ENCODE results near the gene RUFY1. TPM values are rescaled to one million over a fixed set of nuclear protein-coding genes. Genes with fewer than 3 reads are reported as not detected.
"Not testable (repeated sequence)": the region's sequence is repeated elsewhere in the genome, so short reads cannot be mapped to it uniquely, and the experiment has no call there.

The RUFY1 gene
- total RNA-seq, 1 experiment from 2014 or later: 63.9 TPM

DNA sequence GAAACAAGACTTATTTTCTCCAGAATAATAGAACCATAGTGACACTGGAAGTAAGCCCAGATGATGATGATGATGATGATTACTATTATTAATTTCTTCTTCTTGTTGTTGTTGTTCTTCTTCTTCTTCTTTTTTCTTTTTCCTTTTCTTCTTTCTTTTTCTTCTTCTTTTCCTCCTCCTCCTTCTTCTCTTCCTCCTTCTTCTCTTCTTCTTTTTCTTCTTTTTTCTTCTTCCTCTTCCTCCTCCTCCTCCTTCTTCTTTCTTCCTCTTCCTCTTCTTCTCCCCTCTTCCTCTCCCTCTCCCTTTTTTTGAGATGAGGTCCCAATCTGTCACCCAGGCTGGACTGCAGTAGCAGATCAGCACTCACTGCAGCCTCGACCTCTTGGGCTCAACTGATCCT is 40.5 kb upstream of the RUFY1 start:
- BruUV-seq (replicated peaks): no TSS peak
- H3K27me3 ChIP-seq (ENCODE audit: insufficient read depth, low read depth): peaks cover 54% of the 10 kb centered on the region
- CTCF ChIA-PET: no interaction called here

DNA sequence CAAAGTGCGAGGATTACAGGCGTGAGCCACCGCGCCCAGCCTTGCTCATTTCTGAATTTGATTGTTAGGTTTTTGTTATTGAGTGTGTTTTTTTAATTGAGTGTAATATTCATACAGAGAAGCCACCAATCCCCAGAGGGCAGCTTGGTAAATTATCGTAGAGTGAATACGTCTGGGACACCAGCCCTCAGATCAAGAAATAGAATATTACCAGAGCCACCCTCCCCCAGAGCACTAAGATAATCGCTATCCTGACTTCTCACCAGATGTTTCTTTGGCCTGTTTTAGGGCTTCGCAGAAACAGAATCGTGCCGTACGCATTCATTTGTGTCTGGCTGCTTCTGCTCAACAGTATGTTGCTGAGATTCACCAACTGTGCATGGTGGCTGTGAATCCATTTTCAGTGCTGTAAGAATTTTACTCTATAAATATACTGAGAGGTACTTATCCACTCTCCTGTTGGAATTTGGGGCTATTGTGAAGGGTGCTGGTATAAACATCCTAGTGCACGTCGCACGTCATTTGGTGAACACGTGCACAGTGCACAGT is 37.8 kb upstream of the RUFY1 start:
- Histone ChIP-seq H3K36me3 (ENCODE audit: low read depth) (no peaks in the 10 kb centered on the region), H3K27me3 (ENCODE audit: insufficient read depth, low read depth) (peaks cover 50% of the 10 kb centered on the region), H3K9me2 (ENCODE audit: insufficient read depth) (no peaks in the 10 kb centered on the region), H3F3A (ENCODE audit: insufficient read depth, low read depth) (no peaks in the 10 kb centered on the region), H3K27ac (no peak overlapping the region), H3K79me2 (ENCODE audit: low read depth) (no peaks in the 10 kb centered on the region), H3K9me3 (ENCODE audit: insufficient read depth, low read depth) (no peaks in the 10 kb centered on the region), H3K4me2 (no peak overlapping the region), H2AFZ (no peak overlapping the region), H4K20me1 (ENCODE audit: insufficient read depth) (no peaks in the 10 kb centered on the region), H3K4me3 (no peak overlapping the region), H3K4me1 (replicated peaks; ENCODE audit: insufficient read depth) (no peaks in the 10 kb centered on the region)
- POLR2A ChIA-PET (ENCODE audit: unreplicated experiment): no interaction called here
- no peak for TF ChIP-seq EZH2 (IDR thresholded peaks at IDR 0.05; ENCODE audit: low read depth)
- TF ChIP-seq, protein P1, sequence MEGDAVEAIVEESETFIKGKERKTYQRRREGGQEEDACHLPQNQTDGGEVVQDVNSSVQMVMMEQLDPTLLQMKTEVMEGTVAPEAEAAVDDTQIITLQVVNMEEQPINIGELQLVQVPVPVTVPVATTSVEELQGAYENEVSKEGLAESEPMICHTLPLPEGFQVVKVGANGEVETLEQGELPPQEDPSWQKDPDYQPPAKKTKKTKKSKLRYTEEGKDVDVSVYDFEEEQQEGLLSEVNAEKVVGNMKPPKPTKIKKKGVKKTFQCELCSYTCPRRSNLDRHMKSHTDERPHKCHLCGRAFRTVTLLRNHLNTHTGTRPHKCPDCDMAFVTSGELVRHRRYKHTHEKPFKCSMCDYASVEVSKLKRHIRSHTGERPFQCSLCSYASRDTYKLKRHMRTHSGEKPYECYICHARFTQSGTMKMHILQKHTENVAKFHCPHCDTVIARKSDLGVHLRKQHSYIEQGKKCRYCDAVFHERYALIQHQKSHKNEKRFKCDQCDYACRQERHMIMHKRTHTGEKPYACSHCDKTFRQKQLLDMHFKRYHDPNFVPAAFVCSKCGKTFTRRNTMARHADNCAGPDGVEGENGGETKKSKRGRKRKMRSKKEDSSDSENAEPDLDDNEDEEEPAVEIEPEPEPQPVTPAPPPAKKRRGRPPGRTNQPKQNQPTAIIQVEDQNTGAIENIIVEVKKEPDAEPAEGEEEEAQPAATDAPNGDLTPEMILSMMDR (conservative IDR thresholded peaks at IDR 0.05): no peak
- no TSS peak for BruUV-seq (replicated peaks)
- no peak for DNase-seq
- intact Hi-C loops (cut with micrococcal nuclease; ENCODE audit: unreplicated experiment): no loop called here
- CTCF ChIA-PET: no interaction called here

More for the DNA sequence above, 40.5 kb upstream of the RUFY1 start:
- POLR2A ChIA-PET (ENCODE audit: unreplicated experiment): no interaction called here
- Histone ChIP-seq H3F3A (ENCODE audit: insufficient read depth, low read depth) (no peaks in the 10 kb centered on the region), H3K9me3 (ENCODE audit: insufficient read depth, low read depth) (no peaks in the 10 kb centered on the region), H4K20me1 (ENCODE audit: insufficient read depth) (no peaks in the 10 kb centered on the region), H3K36me3 (ENCODE audit: low read depth) (no peaks in the 10 kb centered on the region), H2AFZ (no peak overlapping the region), H3K4me1 (replicated peaks; ENCODE audit: insufficient read depth) (no peaks in the 10 kb centered on the region), H3K4me2 (no peak overlapping the region), H3K27ac (no peak overlapping the region), H3K4me3 (no peak overlapping the region), H3K9me2 (ENCODE audit: insufficient read depth) (no peaks in the 10 kb centered on the region), H3K79me2 (ENCODE audit: low read depth) (no peaks in the 10 kb centered on the region)
- DNase-seq: no peak
- TF ChIP-seq, protein P1 (conservative IDR thresholded peaks at IDR 0.05): no peak
- TF ChIP-seq EZH2 (IDR thresholded peaks at IDR 0.05; ENCODE audit: low read depth): no peak
- intact Hi-C loops (cut with micrococcal nuclease; ENCODE audit: unreplicated experiment): no loop called here

DNA sequence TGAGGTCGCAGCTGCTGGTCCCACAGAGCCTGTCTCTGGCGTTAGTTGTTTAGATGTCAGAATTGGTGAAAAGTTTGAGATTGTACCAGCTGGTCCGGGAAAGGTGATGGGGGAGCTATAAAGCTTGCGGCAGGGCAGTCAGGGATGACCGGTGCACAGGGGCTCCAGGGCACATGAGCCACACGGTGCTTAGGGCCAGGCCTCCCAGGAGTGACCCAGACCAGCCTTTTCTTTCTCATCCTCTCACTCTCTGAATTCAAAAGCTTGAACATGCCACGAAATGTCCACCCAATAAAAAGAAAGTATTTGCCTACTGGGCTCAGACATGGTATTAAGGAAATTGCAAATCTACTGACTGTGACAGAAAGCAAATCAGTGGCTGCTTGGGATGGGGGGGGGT is 34.9 kb upstream of the RUFY1 start:
- BruUV-seq (replicated peaks); H3K4me2 ChIP-seq: not testable (repeated sequence)

DNA sequence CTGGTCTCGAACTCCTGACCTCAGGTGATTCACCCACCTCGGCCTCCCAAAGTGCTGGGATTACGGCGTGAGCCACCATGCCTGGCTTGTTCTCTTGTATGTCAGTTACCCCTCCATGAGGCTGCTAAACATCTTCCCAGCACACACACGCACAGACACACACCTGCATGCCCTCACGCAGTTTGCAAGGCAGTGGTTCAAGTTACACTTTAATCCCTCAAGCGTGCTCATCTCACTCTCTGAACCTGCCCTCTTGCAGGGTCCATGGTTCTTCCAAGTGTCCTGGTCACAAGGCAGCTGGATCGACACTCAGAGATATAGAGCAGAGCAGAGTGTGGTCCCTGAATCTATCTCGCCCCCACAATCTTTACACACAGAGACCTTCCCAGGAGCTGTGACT is 34.1 kb upstream of the RUFY1 start:
- no peaks in the 10 kb centered on the region for H3K4me1 ChIP-seq (replicated peaks; ENCODE audit: insufficient read depth)
- no peaks in the 10 kb centered on the region for H3F3A ChIP-seq (ENCODE audit: insufficient read depth, low read depth)
- no peak overlapping the region for H3K27ac ChIP-seq
- no peak overlapping the region for H3K4me3 ChIP-seq
- no peak overlapping the region for H2AFZ ChIP-seq
- no peaks in the 10 kb centered on the region for H3K9me3 ChIP-seq (ENCODE audit: insufficient read depth, low read depth)
- no peaks in the 10 kb centered on the region for H3K9me2 ChIP-seq (ENCODE audit: insufficient read depth)
- DNase-seq: no peak
- peaks cover 39% of the 10 kb centered on the region for H3K27me3 ChIP-seq (ENCODE audit: insufficient read depth, low read depth)
- TF ChIP-seq EZH2 (IDR thresholded peaks at IDR 0.05; ENCODE audit: low read depth): no peak
- TF ChIP-seq, protein P1 (conservative IDR thresholded peaks at IDR 0.05): no peak
- H4K20me1 ChIP-seq (ENCODE audit: insufficient read depth): no peaks in the 10 kb centered on the region
- ChIA-PET CTCF (no interaction called here), POLR2A (ENCODE audit: unreplicated experiment) (no interaction called here)
- no peak overlapping the region for H3K4me2 ChIP-seq
- intact Hi-C loops (cut with micrococcal nuclease; ENCODE audit: unreplicated experiment): no loop called here
- H3K36me3 ChIP-seq (ENCODE audit: low read depth): no peaks in the 10 kb centered on the region
- BruUV-seq (replicated peaks): no TSS peak
- no peaks in the 10 kb centered on the region for H3K79me2 ChIP-seq (ENCODE audit: low read depth)

More for the DNA sequence above, 34.9 kb upstream of the RUFY1 start:
- H3K27ac ChIP-seq; H2AFZ ChIP-seq; H3K9me3 ChIP-seq (ENCODE audit: insufficient read depth, low read depth); DNase-seq; H3K36me3 ChIP-seq (ENCODE audit: low read depth); H3K4me3 ChIP-seq; CTCF ChIA-PET; H3F3A ChIP-seq (ENCODE audit: insufficient read depth, low read depth); intact Hi-C loops (cut with micrococcal nuclease; ENCODE audit: unreplicated experiment); H3K79me2 ChIP-seq (ENCODE audit: low read depth); POLR2A ChIA-PET (ENCODE audit: unreplicated experiment); H4K20me1 ChIP-seq (ENCODE audit: insufficient read depth); H3K9me2 ChIP-seq (ENCODE audit: insufficient read depth); H3K4me1 ChIP-seq (replicated peaks; ENCODE audit: insufficient read depth): not testable (repeated sequence)
- H3K27me3 ChIP-seq (ENCODE audit: insufficient read depth, low read depth): peaks cover 43% of the 10 kb centered on the region

DNA sequence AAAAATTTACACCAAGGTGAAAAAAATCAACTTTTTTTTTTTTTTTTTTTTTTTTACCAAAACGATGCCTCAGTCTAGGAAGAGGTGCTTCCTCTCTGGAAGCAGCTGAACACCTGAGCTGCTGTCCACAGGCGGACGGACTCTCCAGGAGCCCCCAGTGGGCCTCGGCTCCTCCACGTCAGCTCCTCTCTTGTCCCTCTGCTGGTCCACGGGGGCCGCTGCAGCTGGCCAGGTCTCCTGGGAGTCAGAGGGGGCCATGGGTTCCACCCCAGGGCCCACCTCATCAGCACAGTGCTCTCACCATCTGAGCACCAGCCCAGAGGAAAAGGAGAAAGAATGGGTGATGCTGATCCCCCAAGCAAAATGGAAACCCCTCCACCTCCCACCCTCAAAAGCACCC is 32.6 kb upstream of the RUFY1 start:
- H3K9me2 ChIP-seq (ENCODE audit: insufficient read depth); BruUV-seq (replicated peaks); H3K27ac ChIP-seq; H4K20me1 ChIP-seq (ENCODE audit: insufficient read depth); H3K79me2 ChIP-seq (ENCODE audit: low read depth); DNase-seq; H3F3A ChIP-seq (ENCODE audit: insufficient read depth, low read depth); H3K9me3 ChIP-seq (ENCODE audit: insufficient read depth, low read depth); H2AFZ ChIP-seq; H3K4me3 ChIP-seq; H3K4me1 ChIP-seq (replicated peaks; ENCODE audit: insufficient read depth); POLR2A ChIA-PET (ENCODE audit: unreplicated experiment); H3K4me2 ChIP-seq; H3K36me3 ChIP-seq (ENCODE audit: low read depth): not testable (repeated sequence)
- H3K27me3 ChIP-seq (ENCODE audit: insufficient read depth, low read depth): peaks cover 31% of the 10 kb centered on the region
- CTCF ChIA-PET: interaction anchor here (0.6 kb wide), 1 partner anchor 1911 kb away, joined by 8 read pairs; no protein-coding TSS in a partner anchor
- intact Hi-C loops (cut with micrococcal nuclease; ENCODE audit: unreplicated experiment): loop anchor here (2.0 kb wide), 1 partner anchor 41 kb away; no protein-coding TSS in a partner anchor

Data from PC-9 (cell line).